ENCODE results near the gene HOXC5. TPM values are rescaled to one million over a fixed set of nuclear protein-coding genes. Genes with fewer than 3 reads are reported as not detected.

Gene HOXC5
- total RNA-seq, 1 donor from 2014 or later = not detected

Other genes starting within 250 kb of the HOXC5 start
- gene HOXC13, start 94.2 kb upstream of the HOXC5 start, total RNA-seq = not detected
- gene HOXC12, start 78.1 kb upstream of the HOXC5 start, total RNA-seq = not detected
- not detected for gene HOXC11, start 59.9 kb upstream of the HOXC5 start, total RNA-seq
- not detected for gene HOTAIR, start 58.1 kb upstream of the HOXC5 start, total RNA-seq
- gene HOXC10, start 47.9 kb upstream of the HOXC5 start, total RNA-seq = 0.33 TPM
- gene HOXC9, start 32.9 kb upstream of the HOXC5 start, total RNA-seq = not detected
- not detected for gene HOXC8, start 24.1 kb upstream of the HOXC5 start, total RNA-seq
- not detected for gene HOXC6, start 4.6 kb upstream of the HOXC5 start, total RNA-seq
- gene HOXC4, start 20.8 kb downstream of the HOXC5 start, total RNA-seq = 0.10 TPM
- 22.7 TPM for gene SMUG1, start 155.9 kb downstream of the HOXC5 start, total RNA-seq
- gene CBX5, start 247.1 kb downstream of the HOXC5 start, total RNA-seq = 21.9 TPM
- gene HNRNPA1, start 247.7 kb downstream of the HOXC5 start, total RNA-seq = 144 TPM

All from left lobe of liver (tissue), 1 donor.